ENCODE measurements around the gene SHROOM3.
A peak's percentile ranks its signal among the peaks of the same experiment; 100 is the strongest.

Gene SHROOM3

DNA sequence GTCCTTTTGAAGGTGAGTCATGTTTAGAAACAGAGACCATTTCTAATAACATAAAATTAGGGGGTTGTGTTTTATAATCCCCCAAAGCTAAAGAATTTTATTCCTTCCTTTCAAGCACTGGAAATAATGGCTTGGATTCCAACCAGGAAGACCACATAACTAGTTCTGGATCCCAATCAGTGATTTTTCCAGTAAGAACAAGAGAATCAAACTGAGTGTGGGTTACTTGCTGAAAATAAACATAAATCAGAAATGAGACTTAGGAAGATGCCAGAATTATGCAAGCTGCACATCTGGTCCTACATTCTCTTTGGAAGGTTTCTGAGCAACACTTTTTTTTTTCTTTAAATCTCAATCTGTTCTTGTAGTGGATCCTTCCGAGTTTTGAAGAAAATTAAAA is 386.6 kb downstream of the SHROOM3 start:
- peak; percentile 52 for DNase-seq (ENCODE audit: low read depth)

DNA sequence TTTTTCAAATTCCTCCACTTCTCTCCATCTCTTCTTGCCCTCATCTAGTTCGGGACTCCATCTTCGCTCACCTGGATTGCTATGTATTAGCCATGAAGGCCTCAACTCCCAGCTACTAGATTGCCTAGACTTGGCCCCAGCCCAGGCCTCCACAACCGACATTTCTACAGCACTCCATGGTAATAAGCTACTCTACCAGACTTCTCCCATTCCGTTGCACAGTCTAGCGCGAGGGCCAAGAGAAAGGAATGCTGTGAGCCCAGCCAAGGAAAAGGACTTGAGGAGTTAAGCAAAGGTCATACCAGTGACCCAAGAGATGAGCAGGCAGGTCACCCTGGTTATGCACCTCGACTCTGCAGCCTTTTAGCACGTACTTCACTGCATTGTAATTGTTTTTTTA is 387.3 kb downstream of the SHROOM3 start:
- no peak for DNase-seq (ENCODE audit: low read depth)

DNA sequence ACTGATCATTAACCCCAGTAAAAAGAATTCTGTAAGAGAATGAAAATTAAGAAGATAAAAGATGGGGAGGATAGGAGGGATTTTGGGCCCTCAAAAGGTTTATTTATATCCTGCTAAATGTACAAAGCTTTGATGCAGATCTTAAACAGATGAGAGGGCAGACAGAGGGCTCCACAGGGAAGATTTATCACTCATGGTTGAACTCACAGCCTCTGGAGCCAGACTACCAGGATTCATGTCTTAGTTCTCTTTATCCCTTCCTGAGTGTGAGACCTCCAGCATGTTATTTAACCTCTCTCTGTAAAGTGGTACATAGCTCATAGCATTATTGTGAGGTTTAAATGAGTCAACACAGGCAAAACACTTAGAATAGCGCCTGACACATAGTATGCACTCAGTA is 388.5 kb downstream of the SHROOM3 start:
- DNase-seq (ENCODE audit: low read depth), result peak; percentile 48

DNA sequence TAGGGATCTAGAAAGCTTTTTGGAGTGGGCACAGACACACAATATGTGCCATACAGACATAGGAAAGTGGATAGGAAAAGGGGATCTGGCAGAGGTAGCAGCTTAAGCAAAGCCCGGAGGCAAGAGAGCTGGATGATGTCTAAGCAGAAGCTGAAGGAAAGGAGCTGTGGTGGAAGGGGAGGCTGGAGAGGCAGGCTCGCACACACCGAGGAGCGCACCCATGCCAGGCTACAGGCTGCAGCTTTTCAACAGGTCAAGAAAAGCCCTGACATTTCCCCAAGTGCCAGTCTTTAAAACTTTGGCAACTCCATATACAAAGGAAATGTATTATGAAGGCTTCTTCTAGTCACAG is 395.6 kb downstream of the SHROOM3 start:
- no peak for DNase-seq (ENCODE audit: low read depth)

DNA sequence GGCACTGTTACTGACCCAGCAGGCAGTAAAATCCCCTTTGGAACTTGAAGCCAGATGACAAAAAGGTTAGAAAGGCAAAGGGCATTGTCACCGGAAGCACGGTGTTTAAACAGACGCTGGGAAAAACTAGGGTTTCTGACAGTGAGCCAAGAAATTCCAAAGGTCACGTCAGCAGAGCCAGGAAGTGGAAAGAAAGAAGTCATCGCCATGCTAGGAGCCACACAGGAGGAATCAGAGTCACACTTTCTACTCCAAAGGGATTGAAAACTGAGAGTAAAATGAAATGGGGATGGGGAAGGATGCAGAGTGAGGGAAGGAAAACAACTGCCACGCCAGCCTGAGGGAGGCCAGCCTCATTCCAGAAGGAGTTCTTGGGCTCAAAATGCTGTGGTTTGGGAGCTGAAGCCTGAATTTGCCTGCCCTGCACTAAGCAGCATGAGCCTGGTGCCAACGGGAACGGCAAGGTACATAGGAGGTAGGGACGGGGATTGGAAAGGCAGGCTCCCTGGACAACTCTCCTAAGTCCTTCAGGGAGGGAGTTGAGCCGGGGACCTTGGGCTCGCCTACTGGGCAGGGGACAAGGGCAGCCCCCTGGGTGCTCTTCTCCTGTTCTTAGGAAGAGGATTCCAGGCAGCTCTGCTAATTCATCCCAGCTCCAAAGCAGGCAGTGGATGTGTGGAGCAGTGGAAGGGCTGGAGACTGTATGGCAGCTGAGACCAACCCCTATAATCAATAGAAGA is 396.1 kb downstream of the SHROOM3 start:
- DNase-seq (ENCODE audit: low read depth), result peak; percentile 96

DNA sequence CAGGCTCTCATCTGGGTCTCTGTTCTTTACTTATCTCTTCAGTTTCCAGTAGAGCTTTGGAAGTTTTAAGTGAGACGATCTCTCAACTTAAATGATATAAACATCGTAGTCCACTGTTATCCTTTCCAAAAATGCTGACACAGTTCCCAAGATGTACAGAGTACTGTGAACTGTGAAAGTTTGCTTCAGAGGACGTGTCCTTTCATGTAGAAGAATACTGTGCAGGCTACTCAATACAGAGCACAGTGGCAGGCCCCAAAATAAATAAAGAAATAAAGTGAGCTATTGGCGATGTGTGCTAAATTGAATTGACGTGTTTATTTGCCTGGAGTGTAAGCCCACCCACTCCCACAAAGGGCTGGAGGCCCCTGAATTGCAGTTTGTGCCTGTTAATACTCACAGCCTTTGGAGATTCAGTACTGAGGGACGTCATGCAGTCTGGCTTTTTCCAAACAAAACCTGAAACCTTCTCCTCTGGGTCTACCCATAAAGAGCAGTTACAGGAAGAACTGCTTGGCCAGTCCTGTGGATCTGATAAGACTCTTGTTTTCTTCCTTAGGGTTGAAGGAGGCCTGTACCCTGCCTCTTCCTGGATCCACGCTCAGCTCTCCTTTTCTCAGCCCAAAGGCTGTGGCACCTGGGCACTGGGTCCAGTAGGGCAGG is 396.8 kb downstream of the SHROOM3 start:
- DNase-seq (ENCODE audit: low read depth), result peak; percentile 15
